ENCODE results near the gene CSRNP3.
A peak's percentile ranks its signal among the peaks of the same experiment; 100 is the strongest.

Gene CSRNP3

GRCh38 chr2:165610591-165611029, 141.1 kb downstream of the CSRNP3 start:
- H3K9me2 ChIP-seq (ENCODE audit: low read depth, low read length) = no peaks in the 10 kb centered on the region
- no peaks in the 10 kb centered on the region; the same call in 1 of the 2 replicates for H3K36me3 ChIP-seq (ENCODE audit: insufficient read depth, low read length)
- H3K4me1 ChIP-seq (ENCODE audit: insufficient read depth, low read length, severe bottlenecking) = peaks cover 19% of the 10 kb centered on the region
- H3F3A ChIP-seq (ENCODE audit: insufficient read depth, low read length) = no peaks in the 10 kb centered on the region
- H3K79me2 ChIP-seq (ENCODE audit: insufficient read depth, low read length) = peaks cover 4% of the 10 kb centered on the region; the same call in 1 of the 2 replicates
- H2AFZ ChIP-seq (ENCODE audit: low read length) = no peak overlapping the region
- H3K9me3 ChIP-seq (ENCODE audit: low read length) = no peaks in the 10 kb centered on the region
- no peaks in the 10 kb centered on the region for H4K20me1 ChIP-seq (ENCODE audit: insufficient read depth, low read length)
- H3K4me3 ChIP-seq (ENCODE audit: low read depth, low read length, poor library complexity, severe bottlenecking) = no peak overlapping the region
- H3K4me2 ChIP-seq (ENCODE audit: low read length) = peak overlapping the region; percentile 12; the same call in 1 of the 2 replicates
- no peaks in the 10 kb centered on the region for H3K27me3 ChIP-seq (ENCODE audit: insufficient read depth, low read length)
- TF ChIP-seq EZH2 (IDR thresholded peaks at IDR 0.05; ENCODE audit: borderline replicate concordance, low read length) (no peak), CTCF (IDR thresholded peaks at IDR 0.05; ENCODE audit: low read length) (no peak)
- no peak overlapping the region for H3K9ac ChIP-seq (ENCODE audit: low read length)
- peak overlapping the region; percentile 7 for H3K27ac ChIP-seq (ENCODE audit: low read depth, low read length, poor library complexity, severe bottlenecking)

GRCh38 chr2:165617741-165618481, 148.4 kb downstream of the CSRNP3 start:
- Histone ChIP-seq H3K9ac (ENCODE audit: low read length) (no peak overlapping the region), H3K27ac (ENCODE audit: low read depth, low read length, poor library complexity, severe bottlenecking) (no peak overlapping the region), H3K9me2 (ENCODE audit: low read depth, low read length) (no peaks in the 10 kb centered on the region), H2AFZ (ENCODE audit: low read length) (no peak overlapping the region), H4K20me1 (ENCODE audit: insufficient read depth, low read length) (no peaks in the 10 kb centered on the region), H3K79me2 (ENCODE audit: insufficient read depth, low read length) (peaks cover 4% of the 10 kb centered on the region; the same call in 1 of the 2 replicates), H3K4me1 (ENCODE audit: insufficient read depth, low read length, severe bottlenecking) (peaks cover 1% of the 10 kb centered on the region), H3K9me3 (ENCODE audit: low read length) (0 out of 2 replicates have a peak, but pooled peaks cover 2% of the 10 kb centered on the region), H3K4me3 (ENCODE audit: low read depth, low read length, poor library complexity, severe bottlenecking) (no peak overlapping the region), H3K4me2 (ENCODE audit: low read length) (no peak overlapping the region), H3F3A (ENCODE audit: insufficient read depth, low read length) (no peaks in the 10 kb centered on the region), H3K36me3 (ENCODE audit: insufficient read depth, low read length) (no peaks in the 10 kb centered on the region; the same call in 1 of the 2 replicates), H3K27me3 (ENCODE audit: insufficient read depth, low read length) (no peaks in the 10 kb centered on the region)
- no peak for TF ChIP-seq CTCF (IDR thresholded peaks at IDR 0.05; ENCODE audit: low read length)
- no peak for TF ChIP-seq EZH2 (IDR thresholded peaks at IDR 0.05; ENCODE audit: borderline replicate concordance, low read length)

GRCh38 chr2:165618806-165619205, 149.3 kb downstream of the CSRNP3 start:
- Histone ChIP-seq H3F3A (ENCODE audit: insufficient read depth, low read length) (no peaks in the 10 kb centered on the region), H3K9me3 (ENCODE audit: low read length) (0 out of 2 replicates have a peak, but pooled peaks cover 2% of the 10 kb centered on the region), H3K27me3 (ENCODE audit: insufficient read depth, low read length) (no peaks in the 10 kb centered on the region), H3K9me2 (ENCODE audit: low read depth, low read length) (no peaks in the 10 kb centered on the region), H3K4me3 (ENCODE audit: low read depth, low read length, poor library complexity, severe bottlenecking) (no peak overlapping the region), H3K4me1 (ENCODE audit: insufficient read depth, low read length, severe bottlenecking) (no peaks in the 10 kb centered on the region), H3K4me2 (ENCODE audit: low read length) (no peak overlapping the region), H2AFZ (ENCODE audit: low read length) (no peak overlapping the region), H4K20me1 (ENCODE audit: insufficient read depth, low read length) (no peaks in the 10 kb centered on the region), H3K36me3 (ENCODE audit: insufficient read depth, low read length) (no peaks in the 10 kb centered on the region; the same call in 1 of the 2 replicates), H3K79me2 (ENCODE audit: insufficient read depth, low read length) (peaks cover 4% of the 10 kb centered on the region; the same call in 1 of the 2 replicates), H3K27ac (ENCODE audit: low read depth, low read length, poor library complexity, severe bottlenecking) (no peak overlapping the region), H3K9ac (ENCODE audit: low read length) (no peak overlapping the region)
- TF ChIP-seq CTCF (IDR thresholded peaks at IDR 0.05; ENCODE audit: low read length) (no peak), EZH2 (IDR thresholded peaks at IDR 0.05; ENCODE audit: borderline replicate concordance, low read length) (no peak)

All from OCI-LY1 (cell line).